Activated naive CD8-positive, alpha-beta T cell treated with anti-CD3 and anti-CD28 coated beads, Interleukin-2, amount 50 U/mL, for 24 hours (primary cell): ENCODE results near the gene FANCD2.
"Not testable (repeated sequence)": the region's sequence is repeated elsewhere in the genome, so short reads cannot be mapped to it uniquely, and the experiment has no call there.

Experiments used
- ATAC-seq: fragments of 150-1000 bp; cut with Tn5 transposase; one replicate; pipeline ENCODE4 v1.10.0; 2021
- DNase-seq: peaks from one replicate; pipeline ENCODE4 v3.0.0; 2021
- H3K27ac Mint-ChIP-seq: one replicate; pipeline ENCODE4 v1.8.0; 2021; ENCODE audit warnings: mild to moderate bottlenecking, mixed read lengths
- H3K27me3 Mint-ChIP-seq: one replicate; pipeline ENCODE4 v1.8.0; 2021; ENCODE audit warnings: mixed read lengths
- H3K36me3 Mint-ChIP-seq: one replicate; pipeline ENCODE4 v1.8.0; 2021; ENCODE audit warnings: low read depth, mixed read lengths
- H3K4me1 Mint-ChIP-seq: one replicate; pipeline ENCODE4 v1.8.0; 2021; ENCODE audit warnings: mixed read lengths
- H3K4me3 Mint-ChIP-seq: one replicate; pipeline ENCODE4 v1.8.0; 2021; ENCODE audit warnings: mild to moderate bottlenecking, moderate library complexity, mixed read lengths
- H3K9me3 Mint-ChIP-seq: one replicate; pipeline ENCODE4 v1.8.0; 2021; ENCODE audit warnings: mixed read lengths

FANCD2 gene

DNA sequence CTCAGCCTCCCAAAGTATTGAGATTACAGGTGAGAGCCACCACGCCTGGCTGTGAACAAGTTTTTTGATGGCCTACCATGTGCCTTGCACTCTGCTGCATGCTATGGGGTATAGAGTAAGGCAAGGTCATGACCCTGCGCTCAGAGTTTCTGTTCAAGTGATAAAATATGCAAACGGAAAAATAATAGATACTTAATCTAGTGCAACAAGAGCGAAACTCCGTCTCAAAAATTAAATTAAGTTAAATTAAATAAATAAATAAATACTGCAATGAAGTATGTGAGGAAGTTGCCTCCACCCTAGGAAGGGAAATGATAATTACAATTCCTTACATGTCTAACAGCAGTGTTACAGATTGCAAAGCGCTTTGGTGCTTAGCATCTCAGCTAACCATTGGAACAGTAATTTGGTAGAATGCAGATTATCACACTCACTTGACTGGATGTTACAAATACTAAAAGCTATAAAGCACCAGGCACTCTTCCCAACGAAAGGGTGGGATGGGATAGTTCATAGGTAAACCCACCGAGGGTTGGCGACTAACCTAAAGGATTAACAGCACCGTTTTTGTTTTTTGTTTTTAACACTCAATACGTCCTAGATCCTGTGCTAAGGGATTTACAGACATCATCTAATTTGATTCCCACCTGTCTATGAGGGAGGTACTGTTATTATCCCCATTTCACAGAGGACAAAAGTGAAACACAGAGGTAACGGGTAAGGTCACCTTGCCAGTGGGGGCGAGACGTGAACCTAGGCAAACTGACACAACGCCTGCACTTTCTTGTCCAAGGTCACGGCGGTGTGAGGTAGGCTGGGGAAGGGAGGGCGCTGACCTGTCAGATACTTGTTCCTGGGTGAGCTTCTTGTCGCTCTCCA is 793 bp upstream of the FANCD2 start:
- no peak for DNase-seq

DNA sequence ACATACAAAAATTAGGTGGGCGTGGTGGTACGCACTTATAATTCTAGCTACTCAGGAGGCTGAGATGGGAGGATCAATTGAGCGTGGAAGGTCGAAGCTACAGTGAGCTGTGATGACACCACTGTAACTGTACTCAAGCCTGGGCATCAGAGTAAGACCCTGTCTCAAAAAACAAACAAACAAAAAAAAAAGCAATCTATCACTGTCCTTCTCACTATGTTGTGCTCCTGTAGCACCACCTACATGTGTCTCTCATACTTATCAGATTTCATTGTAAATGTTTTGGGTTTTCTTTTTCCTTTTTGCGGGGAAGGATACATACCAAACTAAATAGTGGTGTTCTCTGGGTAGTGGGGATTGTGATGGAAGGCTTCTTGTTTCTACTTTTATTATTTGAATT is 14.8 kb downstream of the FANCD2 start:
- Mint-ChIP-seq H3K27ac (no peak overlapping the region), H3K4me3 (no peak overlapping the region)

More for the DNA sequence above, 793 bp upstream of the FANCD2 start:
- no peaks in the 10 kb centered on the region for H3K27me3 Mint-ChIP-seq
- peak overlapping the region; percentile 96 for H3K4me3 Mint-ChIP-seq
- no peak for ATAC-seq
- H3K36me3 Mint-ChIP-seq: peaks cover 35% of the 10 kb centered on the region
- H3K27ac Mint-ChIP-seq: peak overlapping the region; percentile 96
- no peaks in the 10 kb centered on the region for H3K9me3 Mint-ChIP-seq
- H3K4me1 Mint-ChIP-seq: peaks cover 28% of the 10 kb centered on the region

DNA sequence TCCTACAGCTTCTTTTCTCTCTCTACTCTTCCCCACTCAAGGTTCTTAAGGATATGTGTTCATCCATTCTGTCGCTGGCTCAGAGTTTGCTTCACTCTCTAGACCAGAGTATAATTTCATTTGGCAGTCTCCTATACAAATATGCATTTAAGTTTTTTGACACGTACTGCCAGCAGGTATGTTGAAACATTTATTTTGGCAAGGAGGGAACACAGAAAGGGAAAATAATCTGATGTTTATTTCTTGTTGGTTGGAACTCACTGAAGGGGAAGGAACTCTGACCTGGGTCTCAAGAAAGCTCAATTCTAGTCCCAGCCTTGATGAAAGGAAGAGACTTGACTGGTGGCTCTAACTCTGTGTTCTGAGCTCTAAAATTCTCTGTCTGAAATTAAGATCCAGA is 21.6 kb downstream of the FANCD2 start:
- H3K27me3 Mint-ChIP-seq: no peaks in the 10 kb centered on the region
- ATAC-seq: no peak
- H3K4me1 Mint-ChIP-seq: no peaks in the 10 kb centered on the region
- no peak overlapping the region for H3K4me3 Mint-ChIP-seq
- no peaks in the 10 kb centered on the region for H3K9me3 Mint-ChIP-seq
- no peak overlapping the region for H3K27ac Mint-ChIP-seq
- DNase-seq: no peak
- H3K36me3 Mint-ChIP-seq: peaks cover 59% of the 10 kb centered on the region

More for the DNA sequence above, 14.8 kb downstream of the FANCD2 start:
- DNase-seq (no peak), ATAC-seq (no peak)
- H3K36me3 Mint-ChIP-seq: peaks cover 50% of the 10 kb centered on the region
- no peaks in the 10 kb centered on the region for H3K27me3 Mint-ChIP-seq
- H3K9me3 Mint-ChIP-seq: no peaks in the 10 kb centered on the region
- H3K4me1 Mint-ChIP-seq: no peaks in the 10 kb centered on the region

DNA sequence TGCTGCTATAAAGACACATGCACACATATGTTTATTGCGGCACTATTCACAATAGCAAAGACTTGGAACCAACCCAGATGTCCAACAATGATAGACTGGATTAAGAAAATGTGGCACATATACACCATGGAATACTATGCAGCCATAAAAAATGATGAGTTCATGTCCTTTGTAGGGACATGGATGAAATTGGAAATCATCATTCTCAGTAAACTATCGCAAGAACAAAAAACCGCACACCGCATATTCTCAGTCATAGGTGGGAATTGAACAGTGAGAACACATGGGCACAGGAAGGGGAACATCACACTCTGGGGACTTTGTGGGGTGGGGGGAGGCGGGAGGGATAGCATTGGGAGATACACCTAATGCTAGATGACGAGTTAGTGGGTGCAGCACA is 26.8 kb downstream of the FANCD2 start:
- H3K27me3 Mint-ChIP-seq, DNase-seq, H3K4me1 Mint-ChIP-seq, ATAC-seq, H3K27ac Mint-ChIP-seq, H3K9me3 Mint-ChIP-seq, H3K4me3 Mint-ChIP-seq: not testable (repeated sequence)
- peaks cover 59% of the 10 kb centered on the region for H3K36me3 Mint-ChIP-seq

DNA sequence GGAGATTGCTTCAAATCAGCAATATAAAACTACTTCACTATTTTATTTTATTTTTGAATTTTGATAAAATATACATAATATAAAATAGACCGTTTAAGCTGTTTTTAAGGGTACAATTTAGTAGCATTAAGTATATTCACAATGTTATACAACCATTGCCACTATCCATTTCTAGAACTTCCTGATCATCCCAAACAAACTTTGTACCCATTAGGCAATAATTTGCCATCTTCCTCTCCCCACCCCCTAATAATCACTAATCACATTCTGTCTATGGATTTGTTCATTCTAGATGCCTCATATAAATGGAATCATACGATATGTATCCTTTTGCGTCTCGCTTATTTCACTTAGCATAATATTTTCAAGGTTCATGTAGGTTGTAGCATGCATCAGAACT is 28.9 kb downstream of the FANCD2 start:
- Mint-ChIP-seq H3K4me1 (no peaks in the 10 kb centered on the region), H3K4me3 (no peak overlapping the region), H3K27me3 (no peaks in the 10 kb centered on the region), H3K9me3 (no peaks in the 10 kb centered on the region), H3K36me3 (peaks cover 51% of the 10 kb centered on the region), H3K27ac (no peak overlapping the region)
- DNase-seq (no peak), ATAC-seq (no peak)

DNA sequence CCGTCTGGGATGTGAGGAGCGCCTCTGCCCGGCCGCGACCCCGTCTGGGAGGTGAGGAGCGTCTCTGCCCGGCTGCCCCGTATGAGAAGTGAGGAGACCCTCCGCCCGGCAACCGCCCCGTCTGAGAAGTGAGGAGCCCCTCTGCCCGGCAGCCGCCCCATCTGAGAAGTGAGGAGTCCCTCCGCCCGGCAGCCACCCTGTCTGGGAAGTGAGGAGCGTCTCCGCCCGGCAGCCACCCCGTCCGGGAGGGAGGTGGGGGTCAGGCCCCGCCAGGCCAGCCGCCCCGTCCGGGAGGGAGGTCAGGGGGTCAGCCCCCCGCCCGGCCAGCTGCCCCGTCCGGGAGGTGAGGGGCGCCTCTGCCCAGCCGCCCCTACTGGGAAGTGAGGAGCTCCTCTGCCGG is 43.8 kb downstream of the FANCD2 start:
- not testable (repeated sequence) for ATAC-seq, H3K4me3 Mint-ChIP-seq, H3K4me1 Mint-ChIP-seq

DNA sequence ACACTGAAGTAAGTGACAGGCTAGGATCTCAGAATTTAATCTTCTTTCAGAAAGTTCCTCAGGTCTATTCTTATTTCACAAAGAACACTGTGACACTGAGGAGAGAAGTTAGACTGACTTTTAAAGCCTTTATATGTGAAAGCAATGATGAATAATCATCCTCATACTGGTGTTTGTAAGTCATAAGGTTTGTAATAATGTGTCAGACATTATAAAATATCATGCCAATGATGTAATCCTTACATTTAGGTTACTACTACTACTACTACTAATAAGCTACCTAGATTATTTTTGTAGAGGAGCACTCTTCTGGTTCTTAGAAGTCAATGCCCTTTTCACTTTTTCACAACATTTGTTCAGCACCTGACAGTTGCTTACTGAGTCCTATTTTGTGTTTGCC is 48.4 kb downstream of the FANCD2 start:
- H3K27me3 Mint-ChIP-seq: no peaks in the 10 kb centered on the region
- peaks cover 36% of the 10 kb centered on the region for H3K36me3 Mint-ChIP-seq
- H3K4me3 Mint-ChIP-seq: no peak overlapping the region
- H3K4me1 Mint-ChIP-seq: peaks cover 1% of the 10 kb centered on the region
- no peak for DNase-seq
- H3K27ac Mint-ChIP-seq: no peak overlapping the region
- H3K9me3 Mint-ChIP-seq: no peaks in the 10 kb centered on the region
- ATAC-seq: no peak

More for the DNA sequence above, 43.8 kb downstream of the FANCD2 start:
- not testable (repeated sequence) for H3K27me3 Mint-ChIP-seq, DNase-seq, H3K9me3 Mint-ChIP-seq, H3K27ac Mint-ChIP-seq
- peaks cover 53% of the 10 kb centered on the region for H3K36me3 Mint-ChIP-seq

DNA sequence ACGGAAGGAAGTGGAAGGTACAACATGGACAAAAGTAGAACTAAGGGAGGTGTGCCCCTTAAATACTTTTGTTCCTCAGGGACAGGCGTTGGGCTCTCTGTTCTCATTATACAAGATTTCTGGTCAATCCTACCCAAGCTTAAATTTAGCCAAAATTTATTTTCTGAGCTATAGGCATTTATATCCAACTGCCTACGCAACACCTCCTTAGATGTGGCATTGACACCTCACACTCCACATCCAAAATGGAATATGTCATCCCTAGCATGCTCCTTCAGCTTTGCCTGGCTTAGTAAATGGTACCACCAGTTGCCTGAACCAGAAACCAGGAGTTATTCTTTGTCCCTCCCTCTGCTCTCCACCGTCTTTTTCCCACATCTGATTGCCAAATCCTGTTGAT is 55.6 kb downstream of the FANCD2 start:
- peaks cover 57% of the 10 kb centered on the region for H3K36me3 Mint-ChIP-seq
- DNase-seq (no peak), ATAC-seq (no peak)
- no peaks in the 10 kb centered on the region for H3K27me3 Mint-ChIP-seq
- H3K27ac Mint-ChIP-seq: no peak overlapping the region
- no peaks in the 10 kb centered on the region for H3K4me1 Mint-ChIP-seq
- no peak overlapping the region for H3K4me3 Mint-ChIP-seq
- H3K9me3 Mint-ChIP-seq: no peaks in the 10 kb centered on the region

DNA sequence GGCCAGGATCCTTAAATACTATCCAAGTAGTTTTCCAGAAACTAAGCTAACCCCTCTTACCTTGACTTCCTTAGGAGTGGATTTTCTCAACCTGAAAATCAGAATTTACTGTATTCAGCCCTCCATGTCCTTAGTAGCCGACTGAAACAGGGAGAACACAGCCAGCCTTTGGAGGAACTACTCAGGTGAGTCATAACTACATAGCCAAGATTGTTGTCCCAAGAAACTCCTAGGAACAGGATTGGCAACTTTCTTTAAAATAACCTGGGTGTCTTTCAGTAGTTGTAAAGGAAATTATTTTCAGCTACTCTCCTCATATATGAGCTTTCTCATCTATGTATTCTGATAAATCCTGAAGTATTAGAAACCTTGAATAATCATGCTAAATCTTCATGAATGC is 59.5 kb downstream of the FANCD2 start:
- Mint-ChIP-seq H3K9me3 (no peaks in the 10 kb centered on the region), H3K27me3 (no peaks in the 10 kb centered on the region), H3K4me3 (no peak overlapping the region), H3K4me1 (no peaks in the 10 kb centered on the region), H3K27ac (no peak overlapping the region), H3K36me3 (peaks cover 62% of the 10 kb centered on the region)
- DNase-seq: no peak
- ATAC-seq: no peak

DNA sequence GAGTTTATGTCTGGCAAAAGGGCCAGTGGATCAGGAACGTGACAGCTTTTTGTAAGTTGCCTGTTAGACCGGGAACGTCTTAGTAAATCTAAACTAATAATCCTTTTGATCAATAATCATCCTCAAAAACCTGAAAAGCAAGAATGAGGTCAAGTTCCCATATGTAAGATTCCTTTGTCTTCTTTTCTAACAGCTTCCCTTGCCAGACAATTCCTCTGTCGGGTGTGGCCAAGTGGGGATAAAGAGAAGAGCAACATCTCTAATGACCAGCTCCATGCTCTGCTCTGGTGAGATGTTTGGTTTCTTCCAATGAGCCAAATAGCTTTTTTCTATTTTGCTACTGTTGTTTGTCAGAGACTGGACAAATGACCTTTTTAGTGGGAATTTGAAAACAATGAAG is 62.0 kb downstream of the FANCD2 start:
- no peak for DNase-seq
- H3K9me3 Mint-ChIP-seq: no peaks in the 10 kb centered on the region
- ATAC-seq: no peak
- no peaks in the 10 kb centered on the region for H3K27me3 Mint-ChIP-seq
- no peaks in the 10 kb centered on the region for H3K4me1 Mint-ChIP-seq
- no peak overlapping the region for H3K27ac Mint-ChIP-seq
- peaks cover 59% of the 10 kb centered on the region for H3K36me3 Mint-ChIP-seq
- no peak overlapping the region for H3K4me3 Mint-ChIP-seq

DNA sequence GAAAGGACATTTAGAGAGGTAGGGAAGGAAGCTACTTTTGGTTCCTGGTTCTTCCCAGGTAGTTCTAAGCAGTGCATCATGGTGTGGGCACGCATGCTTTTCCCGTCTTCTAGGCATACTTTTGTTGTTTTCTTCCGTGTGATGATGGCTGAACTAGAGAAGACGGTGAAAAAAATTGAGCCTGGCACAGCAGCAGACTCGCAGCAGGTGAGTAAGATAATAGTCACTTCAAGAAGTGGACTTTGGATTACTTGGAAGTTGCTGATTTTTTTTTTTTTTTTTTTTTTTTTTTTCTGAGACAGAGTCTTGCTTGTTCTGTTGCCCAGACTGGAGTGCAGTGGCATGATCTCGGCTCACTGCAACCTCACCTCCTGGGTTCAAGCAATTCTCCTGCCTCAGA is 63.9 kb downstream of the FANCD2 start:
- Mint-ChIP-seq H3K4me3 (no peak overlapping the region), H3K27ac (no peak overlapping the region), H3K4me1 (no peaks in the 10 kb centered on the region), H3K36me3 (peaks cover 64% of the 10 kb centered on the region), H3K9me3 (no peaks in the 10 kb centered on the region), H3K27me3 (no peaks in the 10 kb centered on the region)
- no peak for ATAC-seq
- DNase-seq: no peak

DNA sequence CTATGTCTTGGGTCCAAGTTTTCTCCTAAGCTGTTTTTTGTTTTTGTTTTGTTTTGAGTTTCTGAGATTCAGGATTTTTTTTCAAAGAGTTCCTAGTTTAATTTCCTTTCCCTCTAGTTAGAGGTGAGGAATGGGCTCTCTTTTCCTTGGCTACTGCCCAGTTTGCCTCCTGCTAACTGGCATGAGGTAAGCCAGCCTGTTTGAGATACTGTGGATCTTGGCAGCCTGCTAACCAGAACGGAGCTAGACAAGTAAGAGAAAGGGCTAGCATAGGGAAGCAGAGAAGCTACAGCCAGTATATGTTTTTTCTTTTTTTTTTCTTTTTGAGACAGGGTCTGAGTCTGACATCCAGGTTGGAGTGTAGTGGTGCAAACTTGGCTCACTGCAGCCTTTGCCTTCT is 64.5 kb downstream of the FANCD2 start:
- H3K4me3 Mint-ChIP-seq, H3K9me3 Mint-ChIP-seq, DNase-seq, H3K27ac Mint-ChIP-seq, ATAC-seq, H3K27me3 Mint-ChIP-seq, H3K4me1 Mint-ChIP-seq: not testable (repeated sequence)
- peaks cover 61% of the 10 kb centered on the region for H3K36me3 Mint-ChIP-seq

DNA sequence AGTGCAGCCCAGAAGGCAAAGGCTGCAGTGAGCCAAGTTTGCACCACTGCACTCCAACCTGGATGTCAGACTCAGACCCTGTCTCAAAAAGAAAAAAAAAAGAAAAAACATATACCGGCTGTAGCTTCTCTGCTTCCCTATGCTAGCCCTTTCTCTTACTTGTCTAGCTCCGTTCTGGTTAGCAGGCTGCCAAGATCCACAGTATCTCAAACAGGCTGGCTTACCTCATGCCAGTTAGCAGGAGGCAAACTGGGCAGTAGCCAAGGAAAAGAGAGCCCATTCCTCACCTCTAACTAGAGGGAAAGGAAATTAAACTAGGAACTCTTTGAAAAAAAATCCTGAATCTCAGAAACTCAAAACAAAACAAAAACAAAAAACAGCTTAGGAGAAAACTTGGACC is 65.2 kb downstream of the FANCD2 start:
- H3K9me3 Mint-ChIP-seq, H3K4me1 Mint-ChIP-seq, H3K27me3 Mint-ChIP-seq, H3K4me3 Mint-ChIP-seq, DNase-seq, ATAC-seq, H3K27ac Mint-ChIP-seq: not testable (repeated sequence)
- peaks cover 59% of the 10 kb centered on the region for H3K36me3 Mint-ChIP-seq

DNA sequence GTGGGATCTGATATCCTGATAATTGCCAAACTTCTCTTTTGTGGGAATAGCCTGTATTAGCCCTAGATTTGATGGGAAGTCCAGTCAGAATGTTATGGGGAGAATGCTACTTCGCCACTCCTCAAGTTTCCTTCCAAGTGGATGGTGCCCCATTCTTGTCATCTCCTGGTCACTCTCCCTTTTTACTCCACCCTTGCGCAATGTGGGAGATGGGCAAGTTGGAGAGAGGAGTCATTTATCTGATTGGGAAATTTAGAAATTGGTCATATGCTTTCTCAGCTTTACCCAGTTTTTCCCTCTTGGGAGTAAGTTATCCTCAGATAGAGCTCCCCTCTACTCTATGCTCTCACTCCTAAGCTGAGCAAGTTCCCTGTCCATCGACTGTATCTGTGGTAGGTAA is 67.4 kb downstream of the FANCD2 start:
- Mint-ChIP-seq H3K27me3 (no peaks in the 10 kb centered on the region), H3K4me1 (no peaks in the 10 kb centered on the region), H3K9me3 (no peaks in the 10 kb centered on the region), H3K36me3 (peaks cover 56% of the 10 kb centered on the region), H3K4me3 (no peak overlapping the region), H3K27ac (no peak overlapping the region)
- no peak for DNase-seq
- no peak for ATAC-seq

DNA sequence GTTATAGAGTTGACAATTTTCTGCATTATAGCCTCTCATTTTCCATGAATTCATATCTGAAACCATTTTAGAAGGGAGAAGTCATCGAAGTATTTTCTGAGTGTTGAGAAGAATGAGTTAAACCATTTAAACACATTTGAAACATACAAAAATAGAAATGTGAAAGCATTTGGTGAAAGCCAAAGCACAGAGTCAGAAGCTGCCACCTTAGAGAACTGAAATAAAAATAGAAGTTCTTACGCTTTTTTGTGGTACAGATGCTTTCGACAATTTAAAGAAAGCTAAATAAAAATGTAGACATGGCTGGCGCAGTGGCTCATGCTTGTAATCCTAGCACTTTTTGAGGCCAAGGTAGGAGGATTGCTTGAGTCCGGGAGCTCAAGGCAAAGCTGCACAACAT is 72.8 kb downstream of the FANCD2 start:
- Mint-ChIP-seq H3K9me3 (no peaks in the 10 kb centered on the region), H3K36me3 (peaks cover 42% of the 10 kb centered on the region)

More for the DNA sequence above, 72.8 kb downstream of the FANCD2 start:
- H3K4me3 Mint-ChIP-seq: no peak overlapping the region
- H3K4me1 Mint-ChIP-seq: no peaks in the 10 kb centered on the region
- ATAC-seq (no peak), DNase-seq (no peak)
- H3K27ac Mint-ChIP-seq: no peak overlapping the region
- H3K27me3 Mint-ChIP-seq: no peaks in the 10 kb centered on the region
